Left cardiac atrium (tissue), 4 donors: ENCODE measurements around the gene ZNF608. TPM values are rescaled to one million over a fixed set of nuclear protein-coding genes. Genes with fewer than 3 reads are reported as not detected.

Experiments used
- ATAC-seq, 2 donors: fragments of 200-7000 bp; cut with Tn5 transposase; one replicate each; pipeline ENCODE4 v1.9.1; 2020; ENCODE audit warnings: mild to moderate bottlenecking in 2 of 2, moderate library complexity in 2 of 2
- DNase-seq: peaks from one replicate; pipeline ENCODE4 v3.0.0-alpha.2; 2020
- intact Hi-C, 2 donors: fragments of 100-400 bp; cut with DNase I; formaldehyde crosslinking; loops; one replicate each; pipeline versions ENCODE4 v1.14.1 to v1.15.1; 2022 to 2023
- total RNA-seq, 2 donors: library from RNA; stranded (reverse); fragmentation: NEBNext Ultra II Directional; extraction: Animal tissue kit (Norgen Biotek cat#: 25700); gene quantifications; one replicate each; pipeline ENCODE4 v1.2.1, GENCODE V29; 2021
- donor health status: DM: no; HTN: yes; CAD: no.
- donor health status: DM: no; HTN: yes; CAD: no; lungs with severe emphysema.
- donor health status: DM: yes; HTN: yes; CAD: no.
- donor health status: Dilated cardiomyopathy.

The ZNF608 gene
- total RNA-seq, 2 donors from 2014 or later: 21.8 to 28.0 TPM

DNA sequence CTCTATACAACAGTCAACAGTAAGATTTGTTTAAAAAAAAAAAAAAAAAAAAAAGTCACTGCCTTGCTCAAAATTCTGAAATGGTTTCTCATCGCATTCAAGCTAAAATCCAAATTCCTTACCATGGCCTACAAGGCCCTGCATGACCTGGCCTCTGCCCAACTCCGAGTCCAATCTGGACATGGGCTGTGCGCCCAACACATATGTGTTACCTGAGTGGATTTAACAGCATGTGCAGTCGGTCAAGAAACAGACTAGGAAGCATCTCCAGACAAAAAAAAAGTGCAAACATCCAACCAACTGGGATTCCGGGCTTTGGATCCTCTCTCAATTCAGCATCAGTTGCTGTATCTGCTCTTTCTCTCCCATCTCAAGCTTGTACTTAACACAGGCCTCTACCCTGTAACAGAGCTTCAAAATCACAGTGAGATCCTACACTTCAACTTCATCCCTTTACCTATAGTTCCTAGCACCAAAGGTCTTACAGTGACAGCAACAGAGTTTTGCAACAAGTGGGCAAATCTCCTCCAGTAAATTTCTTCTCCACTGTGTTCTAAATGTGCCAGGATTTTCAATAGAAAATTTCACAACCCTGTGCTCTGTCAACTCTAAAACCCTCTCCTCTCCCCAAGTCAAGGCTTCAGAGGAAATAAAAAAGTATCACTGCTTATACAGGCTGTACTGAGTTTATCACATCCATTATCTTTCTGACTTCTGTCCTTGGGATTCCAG, 19.6 kb downstream of the ZNF608 start:
- ATAC-seq (no peak), DNase-seq (no peak)
- intact Hi-C loops: no loop called here

DNA sequence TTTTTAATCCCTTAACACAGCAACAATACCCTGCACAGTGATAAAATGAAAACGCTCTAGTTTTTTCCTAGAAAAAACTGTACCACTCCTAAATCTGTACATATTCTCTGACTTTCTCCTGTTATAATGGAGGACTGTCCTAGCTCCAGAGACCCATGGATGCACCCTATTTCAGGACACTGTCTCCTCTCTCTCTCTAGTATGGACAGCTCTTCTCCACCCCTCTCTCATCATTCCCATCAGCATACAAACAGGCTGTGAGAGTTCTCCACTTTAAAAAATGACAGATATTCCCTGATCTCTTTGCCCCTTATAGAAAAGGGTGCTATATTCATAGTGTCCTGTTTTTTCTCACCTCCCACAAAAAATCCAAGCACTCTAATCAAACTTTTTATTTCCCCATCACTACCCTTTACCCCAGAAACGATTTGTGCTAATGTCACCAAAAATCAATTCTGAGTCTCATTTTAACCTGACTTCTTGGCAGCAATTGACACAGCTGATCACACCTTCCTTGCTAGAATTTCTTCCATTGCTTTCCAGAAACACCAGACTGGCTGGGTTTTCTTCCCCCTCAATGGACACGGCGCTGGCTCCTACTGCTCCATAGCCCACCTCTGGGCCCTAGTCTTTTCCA, 20.7 kb downstream of the ZNF608 start:
- DNase-seq (no peak), ATAC-seq (no peak)
- intact Hi-C loops: no loop called here

DNA sequence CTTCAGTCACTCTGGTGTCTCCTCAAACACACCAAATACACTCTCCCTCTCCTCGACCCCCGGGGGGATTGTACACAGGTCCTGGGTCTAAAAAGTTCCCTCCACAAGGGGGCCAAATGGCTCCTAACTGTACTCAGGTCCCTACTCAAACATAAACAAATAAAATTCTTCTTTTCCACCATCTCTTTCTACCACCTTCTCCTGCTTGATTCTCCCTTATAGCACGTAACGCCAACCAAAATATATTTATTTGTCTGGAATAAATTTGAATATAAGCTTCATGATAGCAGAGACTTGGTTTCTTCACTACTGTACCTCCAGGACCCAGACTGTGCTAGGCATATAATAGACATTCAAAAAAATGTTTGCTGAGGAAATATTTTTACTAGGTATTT, 21.4 kb downstream of the ZNF608 start:
- ATAC-seq (no peak), DNase-seq (no peak)
- intact Hi-C loops: no loop called here

DNA sequence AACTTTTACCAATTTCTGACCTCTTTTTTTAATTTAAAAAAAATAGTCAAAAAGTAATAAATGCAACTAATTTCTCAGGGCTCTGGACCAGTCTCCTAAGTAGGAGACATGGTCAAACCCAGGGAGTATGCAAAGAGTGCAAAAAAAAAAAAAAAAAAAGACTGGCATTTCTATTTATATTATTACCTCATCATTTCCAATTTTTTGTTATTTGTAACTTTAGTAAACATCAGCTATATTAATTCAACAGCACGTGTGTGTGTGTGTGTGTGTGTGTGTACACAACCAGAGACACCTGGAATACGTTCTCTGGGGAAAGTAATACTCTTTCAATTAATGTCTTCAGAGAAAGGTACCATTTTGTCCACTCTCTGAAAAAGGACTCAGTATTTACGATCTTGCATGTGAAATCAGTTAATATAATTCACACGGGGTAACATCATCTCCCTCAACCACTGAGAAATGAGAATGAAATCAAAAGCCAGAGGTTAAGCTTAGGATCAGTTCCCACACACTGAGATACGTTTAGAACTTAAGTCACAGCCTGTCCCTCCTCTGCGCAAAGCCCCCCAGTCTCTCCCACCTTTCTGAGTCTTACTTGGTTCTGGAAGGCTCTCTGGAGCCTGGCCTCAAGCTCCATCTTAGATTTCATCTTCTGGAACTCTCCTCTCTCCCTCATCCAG, 21.9 kb downstream of the ZNF608 start:
- DNase-seq (no peak), ATAC-seq (no peak)
- intact Hi-C loops: no loop called here

DNA sequence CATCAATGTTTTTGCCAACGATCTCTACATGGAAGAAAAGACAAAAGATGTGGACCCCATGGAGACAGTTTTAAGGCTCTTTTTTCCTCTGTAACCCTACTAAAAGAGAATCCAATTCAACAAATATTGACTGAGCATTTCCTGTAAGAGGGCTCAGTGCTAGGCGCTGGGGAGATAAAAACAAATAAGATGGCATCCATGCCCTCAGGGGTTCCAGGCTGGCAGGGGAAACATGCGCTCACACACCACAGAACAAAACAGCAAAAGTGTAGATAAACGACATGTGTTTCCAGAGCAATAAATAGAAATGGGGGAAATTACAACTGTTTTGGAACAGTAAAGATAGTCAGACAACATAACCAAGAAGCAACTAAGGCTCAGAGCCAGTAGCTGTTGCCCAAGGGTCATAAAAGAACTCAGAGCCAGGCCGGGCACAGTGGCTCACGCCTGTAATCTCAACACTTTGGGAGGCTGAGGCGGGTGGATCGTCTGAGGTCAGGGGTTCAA, 25.2 kb downstream of the ZNF608 start:
- intact Hi-C loops: no loop called here
- ATAC-seq: peak in 1 of 2 donors; percentile 18
- DNase-seq: no peak

DNA sequence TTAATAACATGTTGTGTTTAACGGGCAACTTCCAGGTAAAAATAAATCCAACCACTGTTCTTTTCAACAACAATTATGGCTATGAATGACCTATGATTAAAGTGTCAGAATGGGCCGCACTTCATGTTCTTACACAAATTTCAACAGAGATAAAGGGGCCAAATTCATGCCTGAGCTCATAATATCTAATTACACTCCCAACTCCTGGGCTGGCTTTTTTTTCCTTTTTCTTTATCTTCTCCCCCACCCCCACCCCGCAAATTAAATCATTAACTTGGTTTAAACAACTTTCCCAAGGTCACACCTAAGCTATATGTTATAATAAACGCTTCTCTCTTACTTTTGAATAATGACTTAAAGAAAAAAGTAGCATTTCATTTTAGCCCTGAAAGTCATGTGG, 25.8 kb downstream of the ZNF608 start:
- DNase-seq (no peak), ATAC-seq (peak; percentile 35 to 53)
- intact Hi-C loops: no loop called here

DNA sequence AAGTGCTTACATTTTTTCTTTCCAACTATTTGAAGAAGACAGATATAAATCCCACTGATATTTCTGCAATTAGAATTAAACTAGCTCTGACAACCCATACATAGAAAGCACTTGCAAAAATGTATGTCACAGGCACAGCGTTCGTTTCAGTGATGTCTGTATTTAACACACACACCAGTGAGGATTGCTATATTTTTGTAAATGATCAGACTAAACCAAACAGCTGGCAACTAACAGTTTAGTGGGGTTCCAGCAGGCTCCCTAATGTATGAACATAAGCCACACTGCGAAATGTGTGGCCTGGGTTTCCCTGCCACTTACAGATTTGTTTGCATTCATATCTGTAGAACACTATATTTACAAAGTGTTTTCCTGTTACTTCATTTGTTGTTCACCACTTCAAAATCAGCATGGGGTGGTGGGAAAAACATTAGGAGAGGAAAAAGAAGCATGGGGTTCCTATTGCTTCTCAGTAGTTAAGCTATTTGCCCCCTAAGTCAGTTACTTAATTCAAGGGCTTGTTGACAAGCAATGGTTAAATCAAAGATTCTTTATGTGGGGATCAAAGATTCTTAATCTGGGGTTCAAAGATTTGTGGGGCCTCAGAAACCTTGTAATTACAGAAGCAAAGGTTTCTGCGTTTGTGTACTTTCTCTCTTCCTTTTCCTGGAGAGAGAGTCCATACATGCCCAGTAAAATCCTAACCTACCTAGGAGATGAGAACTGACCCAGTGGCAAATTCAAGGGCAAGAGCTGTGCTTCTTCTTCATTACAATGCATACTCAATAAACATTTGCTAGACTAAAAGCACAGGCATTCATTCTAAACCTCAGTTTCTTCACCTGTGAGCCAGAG, 27.1 kb downstream of the ZNF608 start:
- intact Hi-C loops: no loop called here
- no peak for ATAC-seq
- DNase-seq: no peak

DNA sequence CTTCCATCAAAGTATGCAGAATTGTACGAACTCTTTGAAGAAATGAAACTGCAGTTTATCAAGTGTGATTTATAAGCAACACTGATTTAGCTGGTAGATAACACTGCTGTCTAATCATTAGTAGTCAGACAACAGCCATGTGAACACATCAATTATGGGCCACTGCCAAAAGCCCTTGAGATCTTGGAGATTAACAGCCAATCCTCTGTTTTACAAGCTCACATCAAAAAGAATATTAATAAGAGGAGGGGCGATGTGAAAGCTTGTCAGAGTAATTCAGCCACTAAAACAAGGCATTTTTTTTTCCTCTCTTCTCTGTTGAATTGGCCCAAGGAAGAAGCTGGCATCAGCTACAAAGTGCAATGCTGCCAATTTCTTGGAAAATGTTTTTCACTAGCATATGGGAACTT, 28.1 kb downstream of the ZNF608 start:
- intact Hi-C loops: no loop called here
- peak in 1 of 2 donors; percentile 19 for ATAC-seq
- no peak for DNase-seq

DNA sequence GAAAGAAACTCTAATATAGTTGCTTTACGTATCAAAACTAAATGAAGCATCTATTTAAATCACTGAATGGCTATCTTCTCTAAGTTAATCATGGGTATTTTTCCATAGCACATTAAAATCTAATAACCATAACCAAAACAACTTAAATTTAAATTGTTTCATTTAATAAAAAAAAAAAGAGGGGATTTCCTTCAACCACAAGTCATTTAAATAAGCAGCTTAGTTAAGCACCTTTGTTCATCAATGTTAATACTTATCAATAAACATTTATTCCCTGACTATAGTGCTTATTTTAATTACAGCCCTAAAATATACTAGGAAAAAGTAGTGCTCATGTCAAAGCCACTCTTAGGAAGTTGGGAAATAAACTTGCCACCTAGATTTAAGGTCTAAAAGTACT, 30.3 kb downstream of the ZNF608 start:
- intact Hi-C loops: no loop called here
- ATAC-seq: no peak
- no peak for DNase-seq

DNA sequence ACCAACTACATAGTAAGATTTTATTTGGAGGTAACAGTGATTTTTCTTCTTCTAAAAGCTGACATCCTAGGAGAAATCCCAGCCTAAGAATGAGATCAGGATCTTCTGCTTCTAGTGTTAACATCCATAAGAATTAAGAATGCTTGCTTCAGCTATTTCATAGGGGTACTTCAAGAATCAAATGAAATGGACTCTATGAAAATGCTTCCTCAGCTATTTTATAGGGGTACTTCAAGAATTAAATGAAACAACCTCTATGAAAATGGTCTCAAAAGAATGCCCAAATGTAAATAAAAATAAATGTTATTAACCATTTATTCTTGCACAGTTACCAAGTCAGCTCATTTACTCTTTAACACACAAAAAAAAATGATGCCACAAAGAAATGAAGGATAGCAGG, 31.5 kb downstream of the ZNF608 start:
- intact Hi-C loops: no loop called here
- ATAC-seq: no peak
- no peak for DNase-seq

DNA sequence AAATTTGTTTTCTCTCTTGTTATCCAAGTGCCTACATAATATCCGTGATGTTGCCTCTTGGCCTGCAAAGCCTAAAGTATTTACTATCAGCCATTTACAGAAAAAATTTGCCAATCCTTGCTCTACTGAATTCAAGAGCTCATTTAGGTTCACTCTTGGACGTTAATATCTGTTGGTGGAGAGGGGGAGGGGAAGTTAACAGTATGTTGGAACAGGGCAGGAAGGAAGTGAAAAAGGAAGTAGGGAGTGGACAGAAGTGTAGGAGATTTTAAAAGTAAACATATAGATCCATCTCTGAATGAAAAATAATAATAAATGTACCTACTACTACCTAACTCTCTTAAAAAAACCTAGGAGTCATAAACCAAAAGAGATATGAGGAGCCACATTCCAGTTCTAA, 32.8 kb downstream of the ZNF608 start:
- ATAC-seq (no peak), DNase-seq (no peak)
- intact Hi-C loops: no loop called here

DNA sequence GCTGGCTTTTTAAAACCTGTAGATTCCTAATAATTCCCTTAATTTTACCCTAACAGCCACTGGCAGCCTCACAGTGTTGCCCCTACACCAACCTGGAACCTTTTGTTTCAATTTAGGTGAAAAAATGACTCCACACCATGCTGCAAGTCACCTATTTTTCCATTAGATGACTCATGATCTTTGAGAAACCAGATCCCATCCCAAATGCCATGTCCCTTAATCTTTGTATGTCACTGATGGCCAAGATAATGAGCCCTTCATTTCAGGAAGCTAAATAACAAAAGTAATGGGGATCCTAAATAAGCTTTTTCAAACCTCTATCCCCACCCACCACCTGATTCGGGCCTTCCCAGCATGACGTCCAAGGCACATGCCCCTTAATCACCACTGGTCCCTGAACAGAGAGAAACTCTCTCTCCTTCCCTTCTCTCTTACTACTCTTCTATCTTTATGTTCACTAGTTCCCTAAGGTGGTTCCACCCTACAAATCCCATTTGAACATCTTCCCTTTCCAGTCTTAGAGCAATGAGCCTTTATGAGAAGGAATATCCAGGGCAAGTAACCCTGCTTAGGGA, 33.6 kb downstream of the ZNF608 start:
- intact Hi-C loops: no loop called here
- no peak for ATAC-seq
- DNase-seq: no peak

DNA sequence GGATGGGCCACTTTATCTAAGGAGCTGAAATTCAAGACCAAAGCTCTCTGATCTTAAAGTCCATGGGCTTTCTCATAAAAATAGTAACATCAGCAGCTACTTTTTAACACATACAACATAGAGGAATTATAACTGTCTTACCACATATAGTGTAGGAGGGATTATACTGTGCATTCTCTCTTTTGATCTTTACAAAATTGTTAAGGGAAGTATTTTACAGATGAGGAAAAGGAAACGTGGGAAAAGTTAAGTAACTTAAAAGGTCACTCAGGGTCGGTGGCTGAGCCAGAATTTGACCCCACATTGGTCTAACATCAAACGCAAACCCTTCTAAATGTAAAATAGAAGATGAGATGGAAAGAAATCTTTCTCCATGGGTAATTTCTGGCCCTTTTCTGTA, 38.4 kb downstream of the ZNF608 start:
- intact Hi-C loops: no loop called here
- ATAC-seq: no peak
- DNase-seq: no peak

DNA sequence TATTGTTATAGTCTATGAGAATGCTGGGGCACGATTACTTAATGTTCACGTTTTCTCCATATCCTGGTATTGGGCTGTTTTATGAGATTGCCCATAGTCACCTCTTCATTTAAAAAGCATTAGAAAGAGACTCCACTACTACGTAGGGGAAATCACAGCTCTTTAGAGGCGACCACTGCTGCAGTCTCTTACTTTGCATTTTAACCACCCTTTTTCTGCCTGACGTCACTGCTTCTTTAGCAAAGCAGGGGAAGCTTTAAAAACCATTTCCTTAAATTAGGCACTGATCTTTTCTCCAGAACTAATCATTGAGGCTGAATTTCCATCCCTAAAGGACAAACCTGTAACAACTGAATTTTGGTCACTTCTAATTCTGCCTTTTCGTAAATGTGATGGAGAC, 38.9 kb downstream of the ZNF608 start:
- ATAC-seq (no peak), DNase-seq (no peak)
- intact Hi-C loops: no loop called here

DNA sequence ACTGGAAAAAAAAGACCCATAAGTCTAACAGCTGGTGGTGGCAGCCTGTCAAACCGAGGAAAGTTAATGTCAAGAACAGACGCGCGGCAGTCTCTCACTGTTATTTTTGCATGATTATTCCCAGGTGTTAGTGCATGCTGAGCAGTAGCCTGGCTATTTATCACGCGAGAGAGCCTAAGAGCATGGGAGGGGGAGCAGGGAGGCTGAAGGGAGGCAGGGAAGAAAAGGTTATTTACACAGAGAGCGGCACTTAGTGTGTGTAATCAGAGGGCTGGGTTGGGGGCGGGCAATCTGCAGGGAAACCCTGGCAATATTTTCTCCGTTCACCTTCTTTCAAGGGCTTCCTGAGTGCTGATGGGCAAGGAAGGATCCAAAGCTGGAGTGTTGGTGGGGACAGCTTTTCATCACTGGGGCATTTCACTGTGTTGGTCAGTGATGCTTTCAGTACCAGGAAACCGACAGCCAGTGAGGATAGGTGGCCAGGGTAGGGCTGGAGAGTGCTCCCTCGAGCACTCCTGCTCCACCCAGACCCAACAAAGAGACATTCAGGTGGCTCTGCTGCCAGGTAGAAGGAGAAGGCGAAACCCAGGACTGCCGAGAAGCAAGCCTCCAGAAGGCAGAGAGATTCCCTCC, 39.6 kb downstream of the ZNF608 start:
- peak; percentile 43 for DNase-seq
- intact Hi-C loops: no loop called here
- ATAC-seq: peak; percentile 72 to 78

DNA sequence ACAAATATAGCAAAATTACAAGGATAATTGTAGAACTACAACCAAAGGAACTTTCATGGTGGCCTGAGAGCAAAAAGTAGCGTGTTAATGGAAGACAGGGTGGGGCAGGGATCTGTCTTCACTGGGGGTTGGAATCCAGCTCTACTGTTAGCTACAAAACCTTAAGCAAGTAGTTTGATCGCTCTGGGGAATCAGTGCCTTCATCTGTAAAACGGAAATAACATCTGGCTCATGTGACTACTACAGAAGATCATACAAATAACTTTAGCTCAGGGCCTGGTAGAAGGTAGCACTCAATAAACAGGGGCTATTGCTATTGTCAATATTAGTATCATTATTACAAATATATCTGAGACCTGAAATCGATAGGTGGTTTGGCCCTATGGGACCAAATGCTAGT, 40.4 kb downstream of the ZNF608 start:
- no peak for DNase-seq
- intact Hi-C loops: no loop called here
- no peak for ATAC-seq

DNA sequence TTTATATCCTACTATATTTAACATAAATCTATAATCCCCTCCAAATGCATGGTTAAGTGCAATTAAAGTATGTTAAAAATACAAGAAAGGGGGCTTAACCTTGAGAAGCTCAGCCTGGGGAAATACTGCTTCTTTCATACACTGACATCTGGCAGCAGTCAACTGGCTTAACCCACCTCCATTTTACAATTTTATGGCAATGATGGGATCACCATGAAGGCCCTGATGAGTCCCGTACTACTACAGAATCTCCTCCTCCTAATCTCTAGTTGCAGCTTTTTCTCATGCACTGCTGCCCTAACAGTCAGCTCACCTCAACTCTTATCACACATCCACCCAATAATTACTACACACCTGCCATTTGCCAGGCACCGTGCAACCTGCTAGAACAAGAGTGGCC, 40.9 kb downstream of the ZNF608 start:
- intact Hi-C loops: no loop called here
- no peak for DNase-seq
- ATAC-seq: no peak

DNA sequence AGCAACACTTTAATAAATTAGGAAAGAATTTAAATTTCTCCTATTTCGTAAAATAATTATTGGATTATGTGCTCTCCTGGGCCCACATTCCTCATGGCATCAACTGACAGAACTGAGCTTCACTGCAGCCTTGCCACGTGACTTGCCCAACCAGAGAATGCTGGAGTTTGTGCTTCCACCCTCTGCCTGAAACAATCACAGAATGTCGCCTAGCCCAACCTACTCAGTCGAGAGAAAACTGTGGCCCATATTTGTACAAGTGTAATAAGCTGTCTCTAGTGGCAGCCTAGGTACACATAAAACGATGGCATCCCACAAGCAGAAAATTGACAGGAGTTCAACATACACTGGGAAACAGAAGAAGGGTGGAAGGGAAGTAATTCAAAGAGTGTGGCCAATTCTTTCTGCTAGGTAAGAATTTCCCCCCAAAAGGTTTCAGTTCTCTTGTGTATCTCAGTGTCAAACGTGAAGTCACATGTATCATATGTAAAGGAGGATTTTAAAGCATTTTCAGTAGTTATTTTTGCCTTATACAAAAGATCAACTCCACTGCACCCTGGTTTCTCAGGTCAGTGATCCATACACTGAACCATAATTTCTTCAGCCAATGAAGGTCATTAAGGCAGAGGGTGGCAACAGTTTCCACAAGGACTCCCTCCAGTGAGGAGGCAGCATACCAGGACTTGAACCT, 41.7 kb downstream of the ZNF608 start:
- DNase-seq (no peak), ATAC-seq (no peak)
- intact Hi-C loops: no loop called here
